Measurements from ENCODE around the gene SNAPC3.

DNA sequence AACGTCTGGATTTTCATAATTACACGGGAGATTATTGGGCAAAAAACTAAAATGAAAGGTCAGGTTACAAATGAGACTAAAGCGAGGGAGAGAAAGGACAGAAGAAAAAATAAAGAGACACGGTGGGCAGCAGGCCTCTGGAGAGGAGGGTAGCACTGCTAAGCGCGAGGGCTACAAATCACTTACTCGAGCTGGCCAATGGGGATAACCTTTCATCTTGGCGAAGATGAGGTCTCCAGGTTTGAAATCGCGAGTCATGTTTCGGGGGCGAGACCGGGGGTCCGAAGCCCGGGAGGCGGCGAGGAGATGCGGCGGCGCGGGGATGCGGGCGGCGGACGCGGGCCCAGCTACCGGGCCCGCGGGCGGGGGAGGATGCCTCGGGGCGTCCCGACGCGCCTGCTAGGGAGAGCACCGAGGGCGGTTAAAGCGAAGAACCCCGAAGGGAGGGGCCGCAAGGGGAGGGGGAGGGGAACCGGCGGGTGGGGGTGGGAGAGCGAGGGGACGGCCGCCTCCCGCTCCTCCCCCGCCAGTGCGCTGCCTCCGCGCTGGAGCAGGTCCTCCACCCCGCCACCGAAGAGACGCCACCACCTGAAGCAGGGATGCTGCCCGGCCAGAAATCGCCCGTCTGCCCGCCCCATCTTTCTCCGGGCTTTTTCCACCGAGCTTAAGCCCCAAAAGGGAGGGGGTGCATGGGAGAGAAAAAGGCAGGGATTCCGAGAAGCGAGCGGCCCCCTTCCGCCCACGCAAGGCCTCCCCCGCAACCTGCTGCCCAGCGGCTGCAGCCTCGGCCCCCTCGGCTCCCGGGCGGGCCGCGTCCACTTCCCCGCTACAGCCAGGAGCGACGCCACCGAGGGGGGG is 87.5 kb downstream of the SNAPC3 start:
- no peak for TF ChIP-seq POLR2A (IDR thresholded peaks at IDR 0.05)
- TF ChIP-seq, protein P1, sequence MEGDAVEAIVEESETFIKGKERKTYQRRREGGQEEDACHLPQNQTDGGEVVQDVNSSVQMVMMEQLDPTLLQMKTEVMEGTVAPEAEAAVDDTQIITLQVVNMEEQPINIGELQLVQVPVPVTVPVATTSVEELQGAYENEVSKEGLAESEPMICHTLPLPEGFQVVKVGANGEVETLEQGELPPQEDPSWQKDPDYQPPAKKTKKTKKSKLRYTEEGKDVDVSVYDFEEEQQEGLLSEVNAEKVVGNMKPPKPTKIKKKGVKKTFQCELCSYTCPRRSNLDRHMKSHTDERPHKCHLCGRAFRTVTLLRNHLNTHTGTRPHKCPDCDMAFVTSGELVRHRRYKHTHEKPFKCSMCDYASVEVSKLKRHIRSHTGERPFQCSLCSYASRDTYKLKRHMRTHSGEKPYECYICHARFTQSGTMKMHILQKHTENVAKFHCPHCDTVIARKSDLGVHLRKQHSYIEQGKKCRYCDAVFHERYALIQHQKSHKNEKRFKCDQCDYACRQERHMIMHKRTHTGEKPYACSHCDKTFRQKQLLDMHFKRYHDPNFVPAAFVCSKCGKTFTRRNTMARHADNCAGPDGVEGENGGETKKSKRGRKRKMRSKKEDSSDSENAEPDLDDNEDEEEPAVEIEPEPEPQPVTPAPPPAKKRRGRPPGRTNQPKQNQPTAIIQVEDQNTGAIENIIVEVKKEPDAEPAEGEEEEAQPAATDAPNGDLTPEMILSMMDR (IDR thresholded peaks at IDR 0.05), result no peak

Measured in upper lobe of left lung (tissue), 4 donors.